K562 (cell line): Measurements from ENCODE around the gene PRMT5. TPM values are rescaled to one million over a fixed set of nuclear protein-coding genes. Genes with fewer than 3 reads are reported as not detected.

Source experiments
- ARID1B ChIP-seq: fragments of 450-650 bp; IDR thresholded peaks from 2 replicates; pipeline ENCODE4 v1.6.1; 2016; ENCODE audit warnings: antibody characterized with exemption, mild to moderate bottlenecking, inconsistent platforms
- ARNT ChIP-seq, 2 experiments: fragments of 450-650 bp; IDR thresholded peaks; 2 replicates each; pipeline ENCODE4 v1.6.1; 2016; ENCODE audit warnings: mild to moderate bottlenecking in 1 of 2
- CREBBP ChIP-seq: IDR thresholded peaks from one replicate; pipeline ENCODE4 v1.6.1; 2012; ENCODE audit warnings: low read depth, mild to moderate bottlenecking, control low read depth, inconsistent platforms, low read length
- CTCF ChIP-seq, 3 experiments: IDR thresholded peaks in 2 of 3; conservative IDR thresholded peaks in 1 of 3; 2 replicates each; pipeline ENCODE4 v1.5.1; 2011 to 2012; ENCODE audit warnings: low read length in 3 of 3, mild to moderate bottlenecking in 3 of 3, control low read depth in 2 of 3, improper control_type of control experiment in 1 of 3, inconsistent platforms in 1 of 3, low read depth in 1 of 3, mixed read lengths in 1 of 3, moderate library complexity in 1 of 3; ENCODE audit not compliant: insufficient read depth in 2 of 3
- IRF2 ChIP-seq: sonication (generic); formaldehyde crosslinking; IDR thresholded peaks from 2 replicates; pipeline ENCODE4 v1.8.1; 2022; ENCODE audit warnings: mild to moderate bottlenecking, missing genetic modification reagents
- KAT2B ChIP-seq: IDR thresholded peaks from one replicate; pipeline ENCODE4 v1.6.1; 2012; ENCODE audit warnings: low read depth, mild to moderate bottlenecking, control low read depth, inconsistent platforms, low read length, moderate library complexity
- MEIS2 ChIP-seq: fragments of 450-650 bp; IDR thresholded peaks from 2 replicates; pipeline ENCODE4 v1.6.1; 2014; ENCODE audit warnings: mild to moderate bottlenecking; ENCODE audit not compliant: partially characterized antibody
- NCOA1 ChIP-seq: fragments of 450-650 bp; IDR thresholded peaks from 2 replicates; pipeline ENCODE4 v1.6.1; 2016; ENCODE audit warnings: low read depth
- NFIX ChIP-seq: fragments of 250-450 bp; sonication (Bioruptor Pico); IDR thresholded peaks from 2 replicates; pipeline ENCODE4 v1.4.0; 2020; ENCODE audit warnings: low read depth, mild to moderate bottlenecking, moderate library complexity
- NFYB ChIP-seq: IDR thresholded peaks from 2 replicates; pipeline ENCODE4 v1.6.1; 2011; ENCODE audit warnings: mild to moderate bottlenecking, moderate library complexity; ENCODE audit not compliant: insufficient read length; ENCODE audit errors: extremely low read depth
- POLR2B ChIP-seq: fragments of 450-650 bp; IDR thresholded peaks from 2 replicates; pipeline ENCODE4 v1.6.1; 2018; ENCODE audit warnings: low read depth; ENCODE audit not compliant: partially characterized antibody
- POLR2H ChIP-seq: IDR thresholded peaks from 2 replicates; pipeline ENCODE4 v1.6.1; 2016; ENCODE audit warnings: missing genetic modification characterization, low read depth, mild to moderate bottlenecking, control low read depth, missing compliant biosample characterization, moderate library complexity
- SIN3B ChIP-seq: fragments of 450-650 bp; IDR thresholded peaks from 2 replicates; pipeline ENCODE4 v1.6.1; 2017; ENCODE audit warnings: low read depth, mild to moderate bottlenecking, moderate library complexity
- SP1 ChIP-seq: sonication (generic); formaldehyde crosslinking; IDR thresholded peaks from 2 replicates; pipeline ENCODE4 v1.8.1; 2022; ENCODE audit warnings: mild to moderate bottlenecking, missing genetic modification reagents
- TAF9B ChIP-seq: fragments of 450-650 bp; IDR thresholded peaks from 2 replicates; pipeline ENCODE4 v1.6.1; 2018; ENCODE audit warnings: mild to moderate bottlenecking; ENCODE audit not compliant: partially characterized antibody
- TCF3 ChIP-seq: sonication (generic); formaldehyde crosslinking; IDR thresholded peaks from 2 replicates; pipeline ENCODE4 v1.4.0; 2020; ENCODE audit warnings: mild to moderate bottlenecking, missing genetic modification reagents
- TSC22D4 ChIP-seq: fragments of 450-650 bp; IDR thresholded peaks from 2 replicates; pipeline ENCODE4 v1.6.1; 2016; ENCODE audit warnings: missing genetic modification characterization, missing biosample characterization, control low read depth
- TSHZ1 ChIP-seq: fragments of 250-450 bp; sonication (Bioruptor Pico); IDR thresholded peaks from 2 replicates; pipeline ENCODE4 v1.4.0; 2020; ENCODE audit warnings: mild to moderate bottlenecking, moderate library complexity
- YY1 ChIP-seq, 3 experiments: IDR thresholded peaks; 2 replicates each; pipeline ENCODE4 v1.6.1; 2011; ENCODE audit warnings: low read length in 2 of 3, mild to moderate bottlenecking in 2 of 3, moderate library complexity in 2 of 3, borderline replicate concordance in 1 of 3, control low read depth in 1 of 3, low read depth in 1 of 3; ENCODE audit not compliant: insufficient read depth in 3 of 3, insufficient replicate concordance in 2 of 3, control insufficient read depth in 1 of 3, insufficient read length in 1 of 3; ENCODE audit errors: extremely low read depth in 1 of 3
- ZKSCAN1 ChIP-seq: fragments of 150-350 bp; IDR thresholded peaks from 2 replicates; pipeline ENCODE4 v1.6.1; 2016; ENCODE audit warnings: low read depth, low read length
- ZNF507 ChIP-seq: conservative IDR thresholded peaks from 2 replicates; pipeline ENCODE4 v1.6.1; 2017; ENCODE audit warnings: missing genetic modification characterization, missing compliant biosample characterization
- ZZZ3 ChIP-seq: fragments of 450-650 bp; IDR thresholded peaks from 2 replicates; pipeline ENCODE4 v1.6.1; 2016; ENCODE audit warnings: antibody characterized with exemption, mild to moderate bottlenecking, moderate library complexity
- polyA plus RNA-seq, 8 experiments: library from polyadenylated mRNA; depleted of rRNA in 4 of 8; stranded (reverse) in 5 of 8; unstranded in 3 of 8; fragments of >200 nt; fragmentation: Nextera tagmentation in 2 of 8; fragmentation: Illumina TruSeq in 1 of 8; extraction: Ambion mirVana in 2 of 8; extraction: Trizol in 1 of 8; gene quantifications; 2 replicates each; pipeline versions ENCODE4 v1.2.1 to v1.2.3, GENCODE V29; 2011 to 2014; ENCODE audit warnings: inconsistent platforms in 1 of 8, missing spikeins in 1 of 8
- total RNA-seq, 7 experiments: library from RNA; depleted of rRNA in 6 of 7; stranded (reverse); fragments of >200 nt in 6 of 7; fragmentation: Illumina TruSeq in 2 of 7; extraction: Trizol in 2 of 7; gene quantifications; 2 replicates each; pipeline versions ENCODE4 v1.2.1 to v1.2.3, GENCODE V29; 2011 to 2021; ENCODE audit warnings: low replicate concordance in 1 of 7

The PRMT5 gene
- total and polyA plus RNA-seq, 9 of the 15 experiments (the other 6 are each of a cell fraction or from before 2014, with no cell fraction given): 114 to 552 (median 222) TPM

GRCh38 chr14:22872033-22872832 is 56.9 kb downstream of the PRMT5 start (continued):
- TF ChIP-seq TSHZ1 (CRISPR knock-in tag): no peak
- 0 out of 2 replicates have a peak, but pooled peaks have one; percentile 28 for TF ChIP-seq ARID1B
- TF ChIP-seq SIN3B: no peak
- TF ChIP-seq YY1 (IDR thresholded peaks at IDR 0.05; ENCODE audit: borderline replicate concordance in 1 of 3, control insufficient read depth in 1 of 3, extremely low read depth in 1 of 3, insufficient read depth in 3 of 3, insufficient read length in 1 of 3, insufficient replicate concordance in 2 of 3, low read depth in 1 of 3, low read length in 2 of 3): peak in 2 of 3 experiments; percentile 37 to 72
- TF ChIP-seq ZKSCAN1: no peak
- TF ChIP-seq NCOA1: no peak
- peak; percentile 86 to 98 (median 96) for TF ChIP-seq CTCF (IDR thresholded peaks at IDR 0.05 in 2 of 3, conservative IDR thresholded peaks at IDR 0.05 in 1 of 3; ENCODE audit: insufficient read depth in 2 of 3, low read depth in 1 of 3, low read length in 3 of 3)
- TF ChIP-seq TCF3 (CRISPR knock-in tag): no peak
- TF ChIP-seq POLR2H (tag): no peak
- TF ChIP-seq KAT2B: no peak
- no peak for TF ChIP-seq NFYB
- TF ChIP-seq ZZZ3: no peak
- no peak for TF ChIP-seq ZNF507
- no peak for TF ChIP-seq SP1 (CRISPR knock-in tag)
- no peak for TF ChIP-seq CREBBP
- peak; percentile 33 for TF ChIP-seq POLR2B
- peak; percentile 33 for TF ChIP-seq TAF9B
- no peak for TF ChIP-seq TSC22D4 (tag)
- no peak for TF ChIP-seq NFIX (CRISPR knock-in tag)
- TF ChIP-seq IRF2 (CRISPR knock-in tag): no peak
- TF ChIP-seq MEIS2: no peak
- peak in 1 of 2 experiments; percentile 70; a peak in 1 of 4 replicates for TF ChIP-seq ARNT (IDR thresholded peaks at IDR 0.05)
